GM06990 (cell line): ENCODE measurements around the gene TDRD1.

Experiments
- DNase-seq: peaks from one replicate; pipeline ENCODE4 v3.0.0-alpha.2; 2011; ENCODE audit not compliant: insufficient read length; ENCODE audit errors: extremely low read depth
- H3K27me3 ChIP-seq: replicated peaks from 2 replicates; pipeline ENCODE4 v1.6.0; 2011; ENCODE audit warnings: low read length; ENCODE audit not compliant: control insufficient read depth, insufficient read depth
- H3K36me3 ChIP-seq: 2 replicates; pipeline ENCODE4 v1.5.1; 2011; ENCODE audit warnings: low read length; ENCODE audit not compliant: control insufficient read depth, insufficient read depth
- H3K4me3 ChIP-seq: replicated peaks from 2 replicates; pipeline ENCODE4 v1.5.1; 2011; ENCODE audit warnings: low read depth, mild to moderate bottlenecking, control low read depth, low read length
- CTCF ChIP-seq: IDR thresholded peaks from 2 replicates; pipeline ENCODE4 v1.5.1; 2011; ENCODE audit warnings: low read length, control low read depth, mild to moderate bottlenecking, inconsistent platforms; ENCODE audit not compliant: insufficient read depth, poor library complexity, severe bottlenecking

The TDRD1 gene

GRCh38 chr10:114258274-114258840, 79.2 kb downstream of the TDRD1 start:
- H3K27me3 ChIP-seq, result no peaks in the 10 kb centered on the region
- H3K4me3 ChIP-seq, result no peak overlapping the region
- no peak for DNase-seq
- no peaks in the 10 kb centered on the region for H3K36me3 ChIP-seq
- no peak for TF ChIP-seq CTCF

- no peak for DNase-seq
- H3K27me3 ChIP-seq, result no peaks in the 10 kb centered on the region
- no peaks in the 10 kb centered on the region for H3K36me3 ChIP-seq
- TF ChIP-seq CTCF, result no peak
- H3K4me3 ChIP-seq, result no peak overlapping the region
Observed at GRCh38 chr10:114259824-114260223, 80.7 kb downstream of the TDRD1 start.

- no peak for TF ChIP-seq CTCF
- Histone ChIP-seq H3K27me3 (no peaks in the 10 kb centered on the region), H3K4me3 (no peak overlapping the region), H3K36me3 (no peaks in the 10 kb centered on the region)
- DNase-seq, result no peak
Observed at GRCh38 chr10:114260366-114260765, 81.2 kb downstream of the TDRD1 start.

- DNase-seq, result no peak
- no peak for TF ChIP-seq CTCF
- Histone ChIP-seq H3K4me3 (no peak overlapping the region), H3K36me3 (no peaks in the 10 kb centered on the region), H3K27me3 (no peaks in the 10 kb centered on the region)
Observed at GRCh38 chr10:114261076-114261475, 81.9 kb downstream of the TDRD1 start.

- no peaks in the 10 kb centered on the region for H3K27me3 ChIP-seq
- TF ChIP-seq CTCF, result no peak
Observed at GRCh38 chr10:114262496-114262895, 83.3 kb downstream of the TDRD1 start.

More at GRCh38 chr10:114262496-114262895, 83.3 kb downstream of the TDRD1 start:
- no peak overlapping the region for H3K4me3 ChIP-seq
- no peak for DNase-seq
- no peaks in the 10 kb centered on the region for H3K36me3 ChIP-seq
